Stimulated activated naive CD8-positive, alpha-beta T cell treated with anti-CD3 and anti-CD28 coated beads, Interleukin-15, Interleukin-2, amounts not matched to agents 100 ng/mL and 50 ng/mL, for 24 hours (primary cell): Measurements from ENCODE around the gene CNTN1.
"Not testable (repeated sequence)": the region's sequence is repeated elsewhere in the genome, so short reads cannot be mapped to it uniquely, and the experiment has no call there.

Experiments used
- H3K27ac Mint-ChIP-seq: one replicate; pipeline ENCODE4 v1.8.0; 2021; ENCODE audit warnings: mild to moderate bottlenecking, mixed read lengths
- H3K27me3 Mint-ChIP-seq: one replicate; pipeline ENCODE4 v1.8.0; 2021; ENCODE audit warnings: mixed read lengths
- H3K36me3 Mint-ChIP-seq: one replicate; pipeline ENCODE4 v1.8.0; 2021; ENCODE audit warnings: low read depth, mixed read lengths
- H3K4me1 Mint-ChIP-seq: one replicate; pipeline ENCODE4 v1.8.0; 2021; ENCODE audit warnings: low read depth, mixed read lengths
- H3K4me3 Mint-ChIP-seq: one replicate; pipeline ENCODE4 v1.8.0; 2021; ENCODE audit warnings: mild to moderate bottlenecking, mixed read lengths
- H3K9me3 Mint-ChIP-seq: one replicate; pipeline ENCODE4 v1.8.0; 2021; ENCODE audit warnings: mixed read lengths

Gene CNTN1

DNA sequence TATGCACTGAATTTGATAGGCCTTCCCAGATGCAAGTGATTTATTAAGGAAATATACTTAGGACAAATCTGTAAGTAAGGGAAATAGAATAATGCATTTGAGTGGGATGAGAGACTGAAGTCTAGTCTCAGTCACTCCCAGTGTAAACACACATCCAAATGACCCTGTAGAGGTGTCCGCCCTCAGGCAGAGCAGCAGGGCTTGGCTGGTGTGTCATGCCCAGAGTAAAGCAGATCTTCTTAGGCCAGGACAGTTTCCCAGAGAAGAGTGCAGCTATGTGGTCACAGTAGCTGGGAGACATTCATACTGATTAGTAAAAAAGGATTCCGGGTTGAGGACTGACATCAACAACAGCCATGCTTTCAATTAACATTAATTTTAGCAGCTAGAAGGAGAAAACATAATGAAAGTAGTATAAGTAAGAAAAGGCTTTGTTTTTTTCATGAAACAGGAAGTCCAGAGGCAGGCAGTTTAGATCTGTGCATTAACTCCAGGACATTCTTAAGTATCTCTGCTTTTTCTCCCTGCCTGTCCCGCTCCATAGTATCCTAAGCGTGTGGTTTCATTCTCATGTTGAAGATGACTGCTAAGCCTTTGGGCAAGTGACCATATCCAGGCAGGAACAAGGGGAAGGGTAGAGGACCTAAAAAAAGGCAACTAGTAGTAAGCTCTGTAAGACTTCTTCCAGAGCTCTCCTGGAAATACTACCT is 35.7 kb downstream of the CNTN1 start:
- Mint-ChIP-seq H3K9me3 (no peaks in the 10 kb centered on the region), H3K4me3 (no peak overlapping the region), H3K4me1 (no peaks in the 10 kb centered on the region), H3K27me3 (no peaks in the 10 kb centered on the region), H3K36me3 (no peaks in the 10 kb centered on the region), H3K27ac (no peak overlapping the region)

DNA sequence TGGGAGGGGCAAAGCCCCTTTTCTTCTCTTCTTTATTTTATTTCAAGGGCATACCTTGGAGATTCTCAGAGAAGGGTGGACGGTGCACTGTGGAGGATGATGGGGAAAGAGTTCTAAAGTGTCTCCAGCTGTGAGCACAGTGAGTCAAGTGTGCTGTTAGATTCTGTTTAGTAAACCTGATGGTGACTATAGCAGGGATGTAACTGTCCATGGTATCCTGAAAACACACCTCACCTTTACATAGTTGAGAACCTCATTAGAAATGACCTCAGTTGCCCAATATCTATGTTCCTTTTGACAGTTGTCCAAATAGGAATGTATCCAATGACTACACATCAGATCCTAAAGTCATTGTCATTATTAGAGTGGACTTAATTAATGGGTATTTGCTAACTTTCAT is 38.0 kb downstream of the CNTN1 start:
- Mint-ChIP-seq H3K9me3 (no peaks in the 10 kb centered on the region), H3K36me3 (no peaks in the 10 kb centered on the region)

DNA sequence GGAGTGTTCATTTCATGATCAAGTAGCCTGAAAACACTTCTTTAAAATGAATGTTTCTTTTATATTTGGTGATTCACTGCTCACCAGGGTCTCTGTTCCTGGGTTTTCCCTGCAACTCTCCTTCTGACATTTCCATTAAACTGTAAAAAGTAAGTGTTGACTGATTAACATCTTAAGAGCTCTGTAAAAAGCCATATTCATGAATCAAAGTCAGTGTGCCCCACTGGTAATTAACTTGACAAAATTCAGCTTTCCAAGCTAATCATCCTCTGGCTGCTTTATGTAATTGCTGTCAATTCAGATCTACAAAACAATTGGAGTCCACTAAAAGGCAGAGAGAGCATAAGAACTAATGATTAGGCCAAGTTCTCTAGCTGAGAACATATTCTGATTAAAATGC is 41.6 kb downstream of the CNTN1 start:
- H3K9me3 Mint-ChIP-seq: no peaks in the 10 kb centered on the region
- no peak overlapping the region for H3K27ac Mint-ChIP-seq
- H3K4me1 Mint-ChIP-seq: no peaks in the 10 kb centered on the region
- no peaks in the 10 kb centered on the region for H3K36me3 Mint-ChIP-seq
- H3K4me3 Mint-ChIP-seq: no peak overlapping the region
- no peaks in the 10 kb centered on the region for H3K27me3 Mint-ChIP-seq

More for the DNA sequence above, 38.0 kb downstream of the CNTN1 start:
- no peaks in the 10 kb centered on the region for H3K27me3 Mint-ChIP-seq
- no peak overlapping the region for H3K27ac Mint-ChIP-seq
- H3K4me3 Mint-ChIP-seq: no peak overlapping the region
- no peaks in the 10 kb centered on the region for H3K4me1 Mint-ChIP-seq

DNA sequence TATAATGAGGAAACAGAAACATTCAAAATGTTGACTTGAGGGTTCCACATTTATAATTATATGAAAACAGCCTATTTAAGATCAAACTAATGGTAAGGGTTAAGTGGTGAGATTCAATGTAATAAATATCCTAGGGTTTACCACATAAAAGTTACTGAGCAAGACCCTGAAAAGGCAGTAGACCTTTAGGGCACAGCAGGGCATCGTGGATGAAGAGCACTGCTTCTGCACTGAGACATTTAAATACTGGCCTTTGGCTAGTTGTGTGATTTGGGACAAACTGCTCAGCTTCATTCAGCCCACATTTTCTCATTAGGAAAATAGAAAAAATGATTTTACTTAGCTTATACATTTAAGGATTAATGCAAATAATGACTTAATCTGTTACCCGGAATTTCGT is 42.0 kb downstream of the CNTN1 start:
- Mint-ChIP-seq H3K4me3 (no peak overlapping the region), H3K4me1 (no peaks in the 10 kb centered on the region), H3K36me3 (no peaks in the 10 kb centered on the region), H3K27me3 (no peaks in the 10 kb centered on the region), H3K27ac (no peak overlapping the region), H3K9me3 (no peaks in the 10 kb centered on the region)

DNA sequence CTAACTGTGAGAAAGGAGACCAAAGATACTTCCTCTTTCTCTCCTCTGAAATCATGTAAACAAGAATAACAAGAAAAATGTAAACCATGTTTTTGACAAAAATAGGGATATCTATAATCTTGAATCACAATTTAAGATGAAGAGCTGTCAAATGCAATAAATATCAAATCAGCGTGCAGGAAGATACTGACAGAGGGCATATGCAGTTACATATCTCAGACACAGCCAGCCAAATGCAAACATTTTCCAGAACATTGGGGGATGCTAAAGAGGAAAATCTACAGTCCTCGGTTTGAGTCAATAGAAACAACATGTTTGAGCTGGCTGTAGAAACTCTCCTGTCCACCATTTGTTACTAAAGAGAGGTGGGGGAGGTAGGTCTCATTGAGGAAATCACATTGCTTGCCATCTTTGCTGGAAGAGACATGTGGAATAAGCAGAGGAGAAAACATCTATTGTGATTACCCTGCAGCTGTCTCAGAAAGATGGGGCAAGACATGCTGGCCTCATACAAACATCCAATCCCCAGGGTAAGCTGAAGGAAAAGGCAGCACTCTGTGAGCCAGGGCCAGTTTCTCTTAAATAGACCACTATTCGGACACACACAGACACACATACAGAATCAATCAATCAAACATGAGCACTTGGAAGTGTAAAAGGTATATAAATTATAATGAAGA is 43.5 kb downstream of the CNTN1 start:
- Mint-ChIP-seq H3K27me3 (no peaks in the 10 kb centered on the region), H3K4me1 (no peaks in the 10 kb centered on the region), H3K4me3 (no peak overlapping the region), H3K27ac (no peak overlapping the region), H3K36me3 (no peaks in the 10 kb centered on the region), H3K9me3 (peaks cover 6% of the 10 kb centered on the region)

DNA sequence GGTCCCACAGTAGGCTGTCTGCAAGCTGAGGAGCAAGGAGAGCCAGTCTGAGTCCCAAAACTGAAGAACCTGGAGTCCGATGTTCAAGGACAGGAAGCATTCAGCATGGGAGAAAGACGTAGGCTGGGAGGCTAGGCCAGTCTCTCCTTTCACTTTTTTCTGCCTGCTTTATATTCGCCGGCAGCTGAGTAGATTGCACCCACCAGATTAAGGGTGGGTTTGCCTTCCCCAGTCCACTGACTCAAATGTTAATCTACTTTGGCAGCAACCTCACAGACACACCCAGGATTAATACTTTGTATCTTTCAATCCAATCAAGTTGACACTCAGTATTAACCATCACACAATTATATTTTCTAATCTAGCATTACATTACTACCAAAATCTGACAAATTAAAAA is 45.2 kb downstream of the CNTN1 start:
- H3K4me1 Mint-ChIP-seq, H3K36me3 Mint-ChIP-seq: not testable (repeated sequence)

DNA sequence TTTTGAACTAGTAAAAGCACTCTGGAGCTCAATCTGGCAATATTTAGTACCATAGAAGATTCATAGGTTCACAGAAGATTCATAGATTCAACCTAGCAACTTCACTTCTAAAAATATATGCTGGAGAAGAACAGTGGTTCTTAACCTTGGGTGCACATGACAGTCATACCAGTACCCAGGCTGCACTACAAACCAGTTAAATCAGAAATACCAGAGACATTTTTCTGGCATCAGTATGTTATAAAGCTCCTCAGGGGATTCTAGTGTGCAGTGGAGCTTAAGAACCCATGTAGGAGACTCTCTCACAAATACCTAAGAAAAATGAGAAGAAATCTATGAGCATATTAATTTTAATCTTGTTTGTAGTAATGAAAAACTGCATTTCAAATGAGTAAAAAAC is 46.6 kb downstream of the CNTN1 start:
- Mint-ChIP-seq H3K4me1 (no peaks in the 10 kb centered on the region), H3K36me3 (no peaks in the 10 kb centered on the region), H3K4me3 (no peak overlapping the region), H3K9me3 (peaks cover 18% of the 10 kb centered on the region), H3K27me3 (no peaks in the 10 kb centered on the region), H3K27ac (no peak overlapping the region)

More for the DNA sequence above, 45.2 kb downstream of the CNTN1 start:
- H3K4me3 Mint-ChIP-seq, H3K27me3 Mint-ChIP-seq, H3K27ac Mint-ChIP-seq, H3K9me3 Mint-ChIP-seq: not testable (repeated sequence)

DNA sequence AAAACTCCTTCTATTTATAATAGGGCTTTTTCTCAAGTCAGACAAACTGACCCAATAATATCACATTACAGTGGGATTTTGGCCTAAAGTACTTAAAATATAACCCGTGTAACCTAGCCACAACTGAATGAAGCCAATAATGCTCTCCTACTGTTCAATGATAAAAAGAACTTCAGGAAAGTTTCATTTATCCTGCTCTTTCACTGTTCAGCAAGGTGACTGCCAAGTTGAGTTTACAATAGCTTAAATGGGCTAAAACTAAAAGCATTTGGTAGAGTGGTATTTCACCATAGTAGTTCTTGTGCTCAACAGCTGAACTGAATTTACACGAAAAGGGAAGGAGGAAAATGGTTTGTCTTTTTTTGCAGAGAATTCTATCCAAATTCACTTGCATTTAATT is 49.8 kb downstream of the CNTN1 start:
- no peaks in the 10 kb centered on the region for H3K27me3 Mint-ChIP-seq
- no peak overlapping the region for H3K4me3 Mint-ChIP-seq
- H3K36me3 Mint-ChIP-seq: no peaks in the 10 kb centered on the region
- no peaks in the 10 kb centered on the region for H3K4me1 Mint-ChIP-seq
- H3K27ac Mint-ChIP-seq: no peak overlapping the region
- peaks cover 19% of the 10 kb centered on the region for H3K9me3 Mint-ChIP-seq

DNA sequence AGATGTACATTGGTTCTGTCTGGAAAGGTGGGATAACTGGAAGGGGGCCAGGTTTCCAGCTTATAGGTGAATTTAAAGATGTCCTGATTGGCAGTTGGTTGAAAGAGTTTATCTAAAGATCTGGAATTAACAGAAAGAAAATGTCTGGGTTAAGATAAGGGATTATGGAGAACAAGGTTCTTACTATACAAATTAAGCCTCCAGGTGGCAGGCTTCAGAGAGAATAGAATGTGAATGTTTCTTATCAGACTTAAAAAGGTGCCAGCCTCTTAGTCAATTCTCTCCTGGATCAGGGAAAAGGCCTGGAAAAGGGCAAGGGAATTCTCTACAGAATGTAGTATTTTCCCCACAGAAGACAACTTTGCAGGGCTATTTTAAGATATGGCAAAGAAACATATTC is 53.1 kb downstream of the CNTN1 start:
- no peaks in the 10 kb centered on the region for H3K4me1 Mint-ChIP-seq
- no peaks in the 10 kb centered on the region for H3K27me3 Mint-ChIP-seq
- H3K4me3 Mint-ChIP-seq: no peak overlapping the region
- no peaks in the 10 kb centered on the region for H3K36me3 Mint-ChIP-seq
- H3K27ac Mint-ChIP-seq: no peak overlapping the region
- peaks cover 16% of the 10 kb centered on the region for H3K9me3 Mint-ChIP-seq

DNA sequence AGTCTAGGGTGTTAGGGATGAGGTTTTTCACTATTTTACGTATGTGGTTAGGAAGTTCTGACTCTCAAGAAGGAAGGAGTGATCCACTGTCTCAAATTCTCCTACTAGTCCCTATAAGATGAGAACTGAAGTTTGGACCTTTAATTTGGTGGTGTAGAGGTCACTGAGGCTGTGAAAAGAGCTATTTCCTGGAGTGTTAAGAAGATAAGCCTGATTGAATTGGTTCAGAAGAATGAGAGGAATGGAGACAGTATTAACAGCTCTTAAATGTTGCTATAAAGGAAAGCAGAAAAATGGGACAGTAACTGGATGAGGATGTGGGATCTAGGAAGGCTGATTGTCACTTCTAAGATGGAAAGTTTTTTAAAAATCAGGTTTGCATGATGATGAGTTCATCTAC is 57.6 kb downstream of the CNTN1 start:
- H3K36me3 Mint-ChIP-seq: no peaks in the 10 kb centered on the region
- no peaks in the 10 kb centered on the region for H3K4me1 Mint-ChIP-seq
- no peaks in the 10 kb centered on the region for H3K27me3 Mint-ChIP-seq
- no peak overlapping the region for H3K27ac Mint-ChIP-seq
- H3K4me3 Mint-ChIP-seq: no peak overlapping the region
- H3K9me3 Mint-ChIP-seq: no peaks in the 10 kb centered on the region

DNA sequence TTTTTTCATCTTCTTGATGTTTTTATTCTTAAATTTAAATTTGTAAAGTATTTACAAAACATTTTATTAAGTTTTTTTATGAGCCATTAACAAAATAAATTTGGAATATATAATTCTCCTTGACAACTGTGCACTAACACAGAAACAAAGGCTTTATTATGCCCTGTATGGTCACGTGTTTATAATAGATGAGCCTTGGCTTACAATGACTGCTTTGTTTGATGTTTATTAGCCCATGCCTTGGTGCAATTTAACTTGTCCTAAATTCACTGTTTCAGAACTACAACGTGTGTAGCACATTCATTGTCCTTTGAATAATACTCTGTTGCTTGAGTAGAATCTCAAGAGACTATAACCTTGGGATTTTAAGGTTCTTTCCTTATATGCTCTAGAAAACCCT is 59.8 kb downstream of the CNTN1 start:
- Mint-ChIP-seq H3K36me3 (no peaks in the 10 kb centered on the region), H3K4me3 (no peak overlapping the region), H3K9me3 (peaks cover 7% of the 10 kb centered on the region), H3K27me3 (no peaks in the 10 kb centered on the region), H3K4me1 (no peaks in the 10 kb centered on the region), H3K27ac (no peak overlapping the region)

DNA sequence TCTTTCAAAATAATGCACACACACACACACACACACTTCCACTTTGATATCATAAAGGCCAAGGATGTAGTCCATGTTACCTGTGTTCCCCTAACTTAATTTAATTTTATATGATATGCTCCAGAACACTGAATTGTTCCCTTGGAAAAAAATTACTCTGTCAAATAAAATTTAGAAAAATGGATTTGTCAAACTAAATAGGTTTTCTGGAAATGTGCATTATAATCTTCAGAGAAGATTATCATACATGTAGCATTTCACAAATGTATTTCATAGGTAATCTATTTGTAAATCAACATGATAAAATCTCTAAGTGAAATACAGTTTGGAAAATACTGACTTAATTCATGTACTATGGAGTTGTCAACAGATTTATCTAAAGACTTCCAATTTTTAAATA is 68.6 kb downstream of the CNTN1 start:
- Mint-ChIP-seq H3K9me3 (peaks cover 8% of the 10 kb centered on the region), H3K4me1 (no peaks in the 10 kb centered on the region), H3K27me3 (no peaks in the 10 kb centered on the region), H3K4me3 (no peak overlapping the region), H3K36me3 (no peaks in the 10 kb centered on the region), H3K27ac (no peak overlapping the region)

DNA sequence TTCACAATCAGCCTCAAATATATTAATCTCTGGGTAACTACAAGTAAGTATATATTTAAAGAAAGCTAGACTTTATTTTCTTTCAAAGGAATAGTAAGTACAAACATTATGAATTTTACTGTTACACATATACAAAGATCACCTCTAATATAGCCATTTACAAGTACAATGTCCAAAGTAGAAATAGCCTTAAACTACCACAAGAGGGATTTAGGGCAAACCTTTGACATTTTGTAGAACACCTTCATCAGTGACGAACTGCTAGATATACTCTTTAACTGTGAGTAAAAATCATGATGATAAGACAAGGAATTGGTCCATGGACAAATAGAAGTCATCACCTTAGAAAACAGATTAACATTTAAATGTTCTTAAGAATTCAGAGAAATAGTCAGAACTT is 69.8 kb downstream of the CNTN1 start:
- Mint-ChIP-seq H3K36me3 (no peaks in the 10 kb centered on the region), H3K9me3 (peaks cover 4% of the 10 kb centered on the region), H3K4me3 (no peak overlapping the region), H3K27ac (no peak overlapping the region), H3K4me1 (no peaks in the 10 kb centered on the region), H3K27me3 (no peaks in the 10 kb centered on the region)

DNA sequence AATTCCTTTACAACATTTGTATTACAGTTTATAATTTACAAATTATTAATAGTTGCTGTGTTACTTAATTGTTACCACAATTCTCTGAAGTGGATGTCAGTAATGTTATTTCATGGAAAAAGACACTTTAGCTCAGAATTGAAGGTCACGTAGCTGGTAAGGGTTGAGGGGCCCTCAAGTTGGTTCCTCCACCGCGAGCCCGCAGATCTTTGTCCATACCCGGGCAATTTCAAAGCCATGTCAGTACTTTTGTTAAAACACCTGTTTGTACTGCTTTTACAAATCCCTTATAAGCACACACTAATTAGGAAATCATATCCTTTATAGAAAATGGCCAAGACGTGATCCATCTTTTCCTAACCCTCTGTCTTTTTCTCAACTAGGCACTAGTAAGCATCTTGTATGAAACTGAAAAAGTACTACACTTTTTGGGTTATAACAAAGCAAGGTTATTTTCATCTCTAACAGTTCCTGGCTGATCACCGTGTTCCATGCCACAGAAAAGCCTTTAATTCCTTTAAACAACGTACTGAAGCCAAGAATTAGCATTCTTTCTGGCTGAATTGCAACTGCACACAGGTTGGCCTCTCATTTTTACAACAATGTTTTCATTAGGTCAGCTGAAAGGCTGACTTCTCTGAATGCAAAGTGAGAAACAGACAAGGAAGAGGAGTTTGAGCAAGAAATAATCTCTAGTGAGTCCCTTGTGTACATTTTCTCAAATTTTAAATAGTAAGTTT is 76.1 kb downstream of the CNTN1 start:
- Mint-ChIP-seq H3K27me3 (no peaks in the 10 kb centered on the region), H3K4me1 (no peaks in the 10 kb centered on the region), H3K36me3 (no peaks in the 10 kb centered on the region), H3K9me3 (peaks cover 4% of the 10 kb centered on the region), H3K27ac (no peak overlapping the region), H3K4me3 (no peak overlapping the region)

DNA sequence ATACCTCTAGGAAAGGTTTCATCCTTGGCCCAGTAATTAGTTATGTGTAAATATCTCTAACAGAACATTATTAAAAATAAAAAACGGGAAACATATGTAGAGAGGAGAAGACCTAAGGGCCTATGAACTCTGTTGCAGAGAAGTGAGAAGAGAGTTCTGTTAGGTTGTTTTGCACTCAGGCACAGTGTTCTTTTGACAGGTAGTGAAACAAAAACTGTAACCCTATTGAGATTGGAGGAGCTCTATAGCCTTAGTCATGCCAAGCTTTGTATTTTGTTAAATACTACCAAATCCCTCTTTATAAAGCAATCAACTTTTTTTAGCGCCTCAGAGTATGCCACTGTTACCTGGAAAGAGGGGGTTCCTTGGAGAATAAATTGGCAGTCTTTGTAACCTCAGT is 77.6 kb downstream of the CNTN1 start:
- Mint-ChIP-seq H3K4me3 (no peak overlapping the region), H3K36me3 (no peaks in the 10 kb centered on the region), H3K9me3 (no peaks in the 10 kb centered on the region), H3K4me1 (no peaks in the 10 kb centered on the region), H3K27ac (no peak overlapping the region), H3K27me3 (no peaks in the 10 kb centered on the region)
